ENCODE results near the gene SLIT3.

Gene SLIT3

GRCh38 chr5:169272111-169272510 is 28.8 kb downstream of the SLIT3 start:
- DNase-seq (ENCODE audit: extremely low read depth in 1 of 2, low read depth in 1 of 2), result no peak

- DNase-seq (ENCODE audit: extremely low read depth in 1 of 2, low read depth in 1 of 2), result no peak
Observed at GRCh38 chr5:169270827-169271226, 30.1 kb downstream of the SLIT3 start.

- no peak for DNase-seq (ENCODE audit: extremely low read depth in 1 of 2, low read depth in 1 of 2)
Observed at GRCh38 chr5:169268019-169268418, 32.9 kb downstream of the SLIT3 start.

- DNase-seq (ENCODE audit: extremely low read depth in 1 of 2, low read depth in 1 of 2), result no peak
Observed at GRCh38 chr5:169265888-169266287, 35.1 kb downstream of the SLIT3 start.

- no peak for DNase-seq (ENCODE audit: extremely low read depth in 1 of 2, low read depth in 1 of 2)
Observed at GRCh38 chr5:169263591-169263990, 37.3 kb downstream of the SLIT3 start.

- no peak for DNase-seq (ENCODE audit: extremely low read depth in 1 of 2, low read depth in 1 of 2)
Observed at GRCh38 chr5:169260896-169261569, 39.9 kb downstream of the SLIT3 start.

GRCh38 chr5:169258372-169259000 is 42.5 kb downstream of the SLIT3 start:
- DNase-seq (ENCODE audit: extremely low read depth in 1 of 2, low read depth in 1 of 2), result no peak

- no peak for DNase-seq (ENCODE audit: extremely low read depth in 1 of 2, low read depth in 1 of 2)
Observed at GRCh38 chr5:169256191-169256590, 44.7 kb downstream of the SLIT3 start.

- no peak for DNase-seq (ENCODE audit: extremely low read depth in 1 of 2, low read depth in 1 of 2)
Observed at GRCh38 chr5:169253071-169253470, 47.9 kb downstream of the SLIT3 start.

- no peak for DNase-seq (ENCODE audit: extremely low read depth in 1 of 2, low read depth in 1 of 2)
Observed at GRCh38 chr5:169251333-169252084, 49.4 kb downstream of the SLIT3 start.

GRCh38 chr5:169250887-169251286 is 50.1 kb downstream of the SLIT3 start:
- DNase-seq (ENCODE audit: extremely low read depth in 1 of 2, low read depth in 1 of 2), result no peak

- DNase-seq (ENCODE audit: extremely low read depth in 1 of 2, low read depth in 1 of 2), result no peak
Observed at GRCh38 chr5:169248996-169249395, 51.9 kb downstream of the SLIT3 start.

- no peak for DNase-seq (ENCODE audit: extremely low read depth in 1 of 2, low read depth in 1 of 2)
Observed at GRCh38 chr5:169248550-169248949, 52.4 kb downstream of the SLIT3 start.

- no peak for DNase-seq (ENCODE audit: extremely low read depth in 1 of 2, low read depth in 1 of 2)
Observed at GRCh38 chr5:169244812-169245211, 56.1 kb downstream of the SLIT3 start.

- DNase-seq (ENCODE audit: extremely low read depth in 1 of 2, low read depth in 1 of 2), result no peak
Observed at GRCh38 chr5:169243651-169244422, 57.1 kb downstream of the SLIT3 start.

- no peak for DNase-seq (ENCODE audit: extremely low read depth in 1 of 2, low read depth in 1 of 2)
Observed at GRCh38 chr5:169242849-169243186, 58.1 kb downstream of the SLIT3 start.

- no peak for DNase-seq (ENCODE audit: extremely low read depth in 1 of 2, low read depth in 1 of 2)
Observed at GRCh38 chr5:169242175-169242848, 58.6 kb downstream of the SLIT3 start.

GRCh38 chr5:169229342-169229892 is 71.5 kb downstream of the SLIT3 start:
- DNase-seq (ENCODE audit: extremely low read depth in 1 of 2, low read depth in 1 of 2), result no peak

GRCh38 chr5:169226895-169227294 is 74.0 kb downstream of the SLIT3 start:
- DNase-seq (ENCODE audit: extremely low read depth in 1 of 2, low read depth in 1 of 2), result no peak

- DNase-seq (ENCODE audit: extremely low read depth in 1 of 2, low read depth in 1 of 2), result no peak
Observed at GRCh38 chr5:169225830-169226356, 75.0 kb downstream of the SLIT3 start.
